GM13977 (cell line): ENCODE measurements around the gene ZG16.
"Not testable (repeated sequence)": the region's sequence is repeated elsewhere in the genome, so short reads cannot be mapped to it uniquely, and the experiment has no call there.

ENCODE experiments used
- DNase-seq: peaks from one replicate; pipeline ENCODE4 v3.0.0; 2012; ENCODE audit warnings: low spot score
- in situ Hi-C: fragments of 300-500 bp; cut with MboI; formaldehyde crosslinking; loops from one replicate; pipeline ENCODE4 v1.12.0; 2022; ENCODE audit warnings: low sequenced_read_pairs, low pct_unique_long_range_greater_than_20kb, mixed read lengths, inconsistent platforms; ENCODE audit not compliant: unreplicated experiment
- TF ChIP-seq, protein P1 (sequence below): IDR thresholded peaks from 2 replicates; pipeline ENCODE4 v1.5.1; 2012; ENCODE audit warnings: mild to moderate bottlenecking, control low read depth; ENCODE audit not compliant: insufficient read depth; ENCODE audit errors: extremely low read depth, missing control alignments

Gene ZG16

DNA sequence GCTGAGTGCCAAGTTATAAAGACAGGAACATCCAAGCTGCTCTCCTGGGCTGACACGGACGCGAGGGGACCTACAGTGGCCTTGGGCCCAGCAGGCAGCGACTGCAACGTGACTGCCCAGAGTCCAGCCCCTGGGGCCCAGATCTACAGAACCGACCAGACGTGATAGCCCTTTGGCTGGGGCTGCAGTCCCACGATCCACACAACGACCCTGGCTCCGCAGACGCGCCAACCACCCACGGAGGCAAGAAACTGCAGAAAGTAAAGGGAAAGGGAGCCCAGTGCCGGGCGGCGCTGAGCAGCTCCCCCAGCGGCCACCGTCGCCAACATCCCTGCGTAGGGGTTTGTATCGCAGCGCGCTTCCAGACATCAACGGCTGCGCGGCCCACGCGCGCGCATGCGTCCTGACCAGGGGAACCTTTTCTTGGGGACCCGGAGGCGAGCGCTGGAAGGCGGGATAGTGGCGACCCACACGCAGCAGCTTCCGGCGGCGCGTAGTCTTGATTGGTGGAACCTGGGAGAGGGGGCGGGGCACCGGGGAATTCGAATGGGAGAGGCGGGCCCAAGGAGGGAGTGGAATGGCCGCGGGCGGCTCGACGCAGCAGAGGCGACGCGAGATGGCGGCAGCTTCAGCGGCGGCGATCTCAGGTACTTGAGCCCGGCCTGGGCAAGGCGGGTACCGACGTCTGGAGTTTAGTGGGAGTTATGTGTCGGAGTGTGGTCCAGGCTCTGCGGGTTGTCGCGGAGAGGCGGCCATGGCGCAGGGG is 12.3 kb downstream of the ZG16 start, which contains the start of gene KIF22:
Gene KIF22, plus strand, starts transcription at position 569 of the 766 bp plus-strand sequence. Its CDS starts 9 bp downstream, at position 578.
- peak; percentile 99 for DNase-seq
- in situ Hi-C loops: no loop called here
- TF ChIP-seq, protein P1, sequence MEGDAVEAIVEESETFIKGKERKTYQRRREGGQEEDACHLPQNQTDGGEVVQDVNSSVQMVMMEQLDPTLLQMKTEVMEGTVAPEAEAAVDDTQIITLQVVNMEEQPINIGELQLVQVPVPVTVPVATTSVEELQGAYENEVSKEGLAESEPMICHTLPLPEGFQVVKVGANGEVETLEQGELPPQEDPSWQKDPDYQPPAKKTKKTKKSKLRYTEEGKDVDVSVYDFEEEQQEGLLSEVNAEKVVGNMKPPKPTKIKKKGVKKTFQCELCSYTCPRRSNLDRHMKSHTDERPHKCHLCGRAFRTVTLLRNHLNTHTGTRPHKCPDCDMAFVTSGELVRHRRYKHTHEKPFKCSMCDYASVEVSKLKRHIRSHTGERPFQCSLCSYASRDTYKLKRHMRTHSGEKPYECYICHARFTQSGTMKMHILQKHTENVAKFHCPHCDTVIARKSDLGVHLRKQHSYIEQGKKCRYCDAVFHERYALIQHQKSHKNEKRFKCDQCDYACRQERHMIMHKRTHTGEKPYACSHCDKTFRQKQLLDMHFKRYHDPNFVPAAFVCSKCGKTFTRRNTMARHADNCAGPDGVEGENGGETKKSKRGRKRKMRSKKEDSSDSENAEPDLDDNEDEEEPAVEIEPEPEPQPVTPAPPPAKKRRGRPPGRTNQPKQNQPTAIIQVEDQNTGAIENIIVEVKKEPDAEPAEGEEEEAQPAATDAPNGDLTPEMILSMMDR: peak; percentile 85

DNA sequence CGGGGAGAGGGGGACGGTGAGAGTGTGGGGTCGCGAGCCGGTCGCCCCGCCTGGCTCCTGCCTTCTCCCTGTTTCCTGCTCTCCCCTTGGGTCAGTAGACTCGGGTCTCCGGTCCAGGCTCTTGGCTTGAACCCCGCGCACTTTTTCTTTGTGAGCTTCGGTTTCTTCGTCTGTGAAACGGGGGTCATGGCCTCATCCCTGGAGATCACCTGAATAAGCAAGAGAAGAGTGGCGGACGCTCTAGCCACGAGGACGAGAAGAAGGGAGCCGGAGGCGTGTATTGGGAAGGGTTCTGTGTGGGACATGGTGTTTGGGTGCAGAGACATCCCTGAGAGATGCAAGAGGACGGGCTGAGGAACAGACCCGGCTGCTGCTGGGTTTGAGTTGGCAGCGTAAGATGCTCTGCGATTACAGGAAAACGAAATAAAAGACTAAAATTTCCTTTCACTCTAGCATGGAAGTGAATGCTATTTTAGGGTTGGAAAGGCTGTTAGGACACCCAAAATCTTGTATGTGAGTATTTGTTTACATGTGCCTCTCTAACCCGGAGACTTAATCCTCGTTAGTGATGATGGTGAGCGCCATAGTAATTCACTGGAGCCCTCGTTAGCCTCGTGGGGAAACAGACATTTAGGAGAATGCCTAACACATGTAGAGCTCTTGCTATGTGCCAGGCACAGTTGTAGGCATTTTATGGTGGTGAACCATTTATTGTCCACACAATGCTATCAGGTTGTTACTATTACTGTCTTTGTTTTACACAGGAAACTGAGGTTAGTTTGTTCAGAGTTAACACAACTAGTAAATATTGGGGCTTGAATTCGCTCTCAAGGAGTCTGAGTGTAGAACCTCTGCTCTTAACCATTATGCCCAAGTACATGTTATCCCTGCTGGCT is 13.1 kb downstream of the ZG16 start:
- TF ChIP-seq, protein P1: no peak
- in situ Hi-C loops: no loop called here
- DNase-seq: no peak

DNA sequence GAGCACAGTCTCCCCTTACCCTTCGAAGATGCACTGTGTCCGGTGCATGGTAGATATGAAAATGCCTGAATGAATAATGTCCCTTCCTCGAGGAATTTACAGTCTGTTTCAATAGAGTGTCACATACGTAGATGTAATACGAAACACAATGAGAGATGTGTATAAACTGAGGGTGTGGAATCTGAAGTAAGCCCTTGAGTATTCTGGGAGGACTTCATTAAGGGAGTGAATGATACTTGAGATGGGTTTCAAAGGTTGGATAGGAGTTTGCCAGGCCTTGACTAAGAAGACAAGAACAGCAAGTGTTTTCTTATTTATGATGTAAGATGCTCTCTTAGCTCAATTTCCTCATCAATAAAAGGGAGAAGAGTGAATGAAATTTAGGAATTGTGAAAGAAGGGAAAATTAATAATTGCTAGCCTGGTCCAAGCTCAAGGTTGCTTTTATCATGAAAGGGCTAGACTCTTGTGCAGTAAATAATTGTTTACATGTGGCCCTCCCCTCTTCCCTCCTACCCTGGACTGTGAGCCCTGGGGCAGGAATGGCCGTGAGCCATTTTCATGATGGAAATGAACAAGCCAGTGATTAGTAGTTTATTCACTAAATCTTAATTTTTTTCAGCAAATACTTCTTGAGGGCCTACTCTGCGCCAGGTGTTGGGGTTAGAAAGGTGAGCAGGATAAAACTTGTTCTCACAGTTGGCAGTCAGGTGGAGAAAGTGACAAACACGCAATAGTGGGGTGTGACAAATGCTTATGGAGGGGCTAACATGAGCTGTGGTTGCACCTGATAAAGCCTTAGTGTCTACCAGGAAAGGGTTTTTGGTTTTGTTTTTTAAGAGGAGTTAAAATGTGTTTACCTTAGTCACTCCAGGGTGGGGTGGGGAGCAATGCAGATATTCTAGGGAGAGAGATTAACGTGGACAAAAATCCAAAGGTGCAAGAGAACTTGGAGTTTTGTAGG is 14.1 kb downstream of the ZG16 start:
- TF ChIP-seq, protein P1: no peak
- in situ Hi-C loops: no loop called here
- DNase-seq: no peak

DNA sequence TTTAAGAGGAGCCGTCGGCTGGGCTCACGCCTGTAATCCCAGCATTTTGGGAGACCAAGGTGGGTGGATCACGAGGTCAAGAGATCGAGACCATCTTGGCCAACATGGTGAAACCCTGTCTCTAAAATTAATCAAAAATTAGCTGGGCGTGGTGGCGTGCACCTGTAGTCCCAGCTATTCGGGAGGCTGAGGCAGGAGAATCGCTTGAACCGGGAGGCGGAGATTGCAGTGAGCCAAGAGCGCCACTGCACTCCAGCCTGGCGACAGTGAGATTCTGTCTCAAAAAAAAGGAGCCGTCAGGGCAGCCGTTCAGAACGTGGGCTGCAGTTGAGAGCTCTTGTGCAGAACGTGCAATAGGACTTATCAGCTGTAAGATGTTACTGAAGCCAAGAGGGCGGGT is 15.1 kb downstream of the ZG16 start:
- DNase-seq, in situ Hi-C loops: not testable (repeated sequence)

DNA sequence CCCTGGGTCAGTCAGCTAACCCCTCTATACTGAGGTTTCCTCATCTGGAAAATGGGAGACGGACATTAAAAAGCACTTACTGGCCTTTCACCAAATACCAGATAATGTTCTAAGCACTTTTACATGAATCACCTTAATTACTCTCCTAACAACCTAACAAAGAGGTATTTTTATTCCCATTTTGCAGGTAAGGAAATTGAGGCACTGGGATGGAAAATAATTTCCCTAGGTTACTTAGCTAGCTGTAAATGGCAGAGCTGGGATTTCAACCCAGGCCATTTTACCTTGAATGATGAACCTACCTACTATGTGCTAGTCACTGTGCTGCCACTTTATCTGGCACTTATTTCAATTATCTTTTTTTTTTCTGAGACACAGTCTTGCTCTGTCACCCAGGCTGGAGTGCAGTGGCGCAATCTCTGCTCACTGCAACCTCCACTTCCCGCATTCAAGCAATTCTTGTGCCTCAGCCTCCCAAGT is 16.2 kb downstream of the ZG16 start:
- DNase-seq: no peak
- in situ Hi-C loops: no loop called here
- TF ChIP-seq, protein P1: no peak

DNA sequence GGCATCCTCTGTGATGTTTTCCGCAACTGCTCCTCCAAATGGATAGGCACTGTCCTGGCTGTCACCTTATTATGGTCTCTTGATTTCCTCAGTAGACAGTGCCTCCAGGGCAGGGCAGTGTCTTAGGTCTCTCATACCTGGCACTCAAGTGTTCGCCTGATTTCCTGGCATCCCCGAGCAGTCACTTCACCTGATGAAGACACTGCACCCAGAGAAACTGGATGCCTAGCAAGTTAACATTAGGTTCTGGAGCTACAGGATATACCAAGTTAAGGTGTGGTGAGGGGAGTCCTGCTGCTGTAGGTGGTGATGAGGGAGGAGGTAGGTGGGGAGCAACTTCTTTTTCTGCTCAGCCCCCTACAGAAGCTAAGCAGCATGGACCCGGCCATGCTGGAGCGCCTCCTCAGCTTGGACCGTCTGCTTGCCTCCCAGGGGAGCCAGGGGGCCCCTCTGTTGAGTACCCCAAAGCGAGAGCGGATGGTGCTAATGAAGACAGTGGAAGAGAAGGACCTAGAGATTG is 24.4 kb downstream of the ZG16 start:
- in situ Hi-C loops: no loop called here
- TF ChIP-seq, protein P1: no peak
- no peak for DNase-seq
